ENCODE results near the gene PDCD6IP.

DNA sequence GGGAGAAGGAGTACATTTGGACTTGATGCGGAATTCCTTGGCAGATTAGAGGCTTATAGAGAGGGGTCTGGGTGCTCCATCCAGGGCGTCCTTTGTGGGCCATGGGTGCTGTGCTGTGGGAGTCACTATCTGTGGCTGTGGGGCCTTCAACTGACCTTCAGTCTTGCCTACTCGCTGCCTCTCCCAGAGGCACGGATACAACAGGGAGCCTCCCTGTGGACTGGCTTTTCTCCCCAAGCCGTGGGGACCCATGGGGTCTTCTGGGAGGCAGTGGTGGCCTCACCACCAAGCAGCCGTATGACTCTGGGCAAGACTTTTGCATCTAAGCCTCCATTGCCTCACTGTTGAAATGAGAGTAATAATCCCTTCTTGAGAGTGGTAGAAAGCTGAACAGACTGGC, 83.9 kb downstream of the PDCD6IP start:
- TF ChIP-seq EZH2 (IDR thresholded peaks at IDR 0.05; ENCODE audit: insufficient read depth, poor library complexity, severe bottlenecking), result no peak
- no peak for TF ChIP-seq EZH2phosphoT487 (IDR thresholded peaks at IDR 0.05; ENCODE audit: insufficient read depth, low read depth)

Measured in GM23248 (cell line).